Bladder microvascular endothelial cell (primary cell): ENCODE results near the gene ZNF616. TPM values are rescaled to one million over a fixed set of nuclear protein-coding genes. Genes with fewer than 3 reads are reported as not detected.

Experiments used
- total RNA-seq: library from RNA; depleted of rRNA; stranded (reverse); fragments of >200 nt; gene quantifications from 2 replicates; pipeline ENCODE4 v1.2.3, GENCODE V29; 2014

ZNF616 gene
- 4.7 and 13.0 TPM in 2 replicates for total RNA-seq

DNA sequence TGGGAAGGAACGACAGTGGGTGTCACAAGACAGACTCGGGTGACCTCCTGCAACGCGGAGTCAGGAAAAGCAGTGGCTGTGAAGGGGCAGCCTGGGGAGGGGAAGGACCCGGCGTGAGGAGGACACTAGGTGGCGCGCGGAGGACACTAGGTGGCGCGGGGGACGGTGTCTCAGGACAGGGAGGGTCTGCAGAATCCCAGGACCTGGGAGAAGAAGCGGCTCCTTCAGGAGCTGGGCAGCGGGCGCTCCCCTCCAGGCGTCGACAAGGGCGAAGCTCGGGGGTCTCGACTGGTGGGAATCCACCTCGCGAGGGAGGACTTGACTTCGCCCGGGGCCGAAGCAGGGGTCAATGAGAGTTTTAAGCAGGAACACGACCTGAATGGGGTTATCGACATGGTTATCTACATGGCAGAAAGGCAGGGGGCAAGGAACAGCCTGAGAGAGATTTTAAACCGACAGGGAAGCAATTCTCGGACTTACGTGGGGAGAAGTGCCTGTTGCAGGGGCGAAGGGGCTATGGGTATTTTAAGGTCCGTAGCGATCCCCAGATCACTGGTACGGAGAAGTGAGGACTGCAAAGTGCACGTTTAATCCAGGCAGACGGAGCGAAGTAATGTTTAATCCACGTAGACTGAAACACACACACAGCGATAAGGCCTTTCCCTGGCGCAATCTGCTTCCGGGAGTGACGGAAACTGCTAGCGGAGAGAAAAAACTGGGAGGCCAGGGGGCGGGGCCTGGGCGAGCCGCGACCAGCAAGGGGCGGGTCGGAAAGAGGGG lies at the start of gene ZNF616:
Gene ZNF616 (minus strand): TSS at position 687 of the 780 bp plus-strand sequence. CDS start 9,426 bp downstream, outside the sequence.

DNA sequence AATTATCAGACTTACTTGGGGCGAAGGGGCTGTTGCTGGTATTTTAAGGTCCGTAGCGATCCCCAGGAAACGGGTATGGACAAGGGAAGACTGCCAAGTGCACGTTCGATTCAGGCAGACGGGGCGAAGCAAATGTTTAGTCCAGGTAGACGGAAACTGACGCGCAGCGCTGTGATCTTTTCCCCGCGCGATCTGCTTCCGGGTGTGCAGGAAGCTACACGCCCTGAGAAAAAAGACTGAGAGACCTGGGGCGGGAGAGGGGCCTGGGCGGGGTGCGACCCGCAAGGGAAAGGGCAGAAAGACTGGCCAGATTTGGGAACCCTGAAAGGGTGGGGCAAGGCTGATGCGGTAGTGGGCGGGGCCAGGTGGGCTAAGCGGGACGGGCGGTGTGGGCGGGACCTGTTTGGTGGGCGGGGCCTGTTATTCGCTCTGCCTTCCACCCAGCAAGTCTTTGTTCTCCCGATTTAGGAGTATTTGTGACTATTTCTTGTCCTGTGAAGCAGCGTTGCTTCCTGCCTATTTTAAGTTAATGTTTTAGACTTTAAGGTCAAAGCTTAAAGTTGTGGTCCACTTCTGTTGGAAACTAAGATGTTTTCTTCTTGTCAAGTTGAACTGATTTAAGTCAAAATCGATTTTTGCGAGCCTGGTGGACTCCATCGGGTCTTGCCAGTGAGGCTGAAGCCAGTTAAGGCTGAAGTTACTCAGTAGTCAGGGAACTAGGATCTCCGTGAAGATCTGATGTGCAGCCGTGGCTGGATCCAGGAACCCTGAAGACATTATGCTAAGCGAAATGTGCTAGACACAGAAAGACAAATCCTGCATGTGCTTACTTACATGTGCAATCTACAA lies 31.8 kb upstream of the ZNF616 start, which contains the start of gene ZNF836:
Gene ZNF836 (minus strand): TSS at position 301 of the 849 bp plus-strand sequence. CDS start 3,549 bp downstream, outside the sequence.

DNA sequence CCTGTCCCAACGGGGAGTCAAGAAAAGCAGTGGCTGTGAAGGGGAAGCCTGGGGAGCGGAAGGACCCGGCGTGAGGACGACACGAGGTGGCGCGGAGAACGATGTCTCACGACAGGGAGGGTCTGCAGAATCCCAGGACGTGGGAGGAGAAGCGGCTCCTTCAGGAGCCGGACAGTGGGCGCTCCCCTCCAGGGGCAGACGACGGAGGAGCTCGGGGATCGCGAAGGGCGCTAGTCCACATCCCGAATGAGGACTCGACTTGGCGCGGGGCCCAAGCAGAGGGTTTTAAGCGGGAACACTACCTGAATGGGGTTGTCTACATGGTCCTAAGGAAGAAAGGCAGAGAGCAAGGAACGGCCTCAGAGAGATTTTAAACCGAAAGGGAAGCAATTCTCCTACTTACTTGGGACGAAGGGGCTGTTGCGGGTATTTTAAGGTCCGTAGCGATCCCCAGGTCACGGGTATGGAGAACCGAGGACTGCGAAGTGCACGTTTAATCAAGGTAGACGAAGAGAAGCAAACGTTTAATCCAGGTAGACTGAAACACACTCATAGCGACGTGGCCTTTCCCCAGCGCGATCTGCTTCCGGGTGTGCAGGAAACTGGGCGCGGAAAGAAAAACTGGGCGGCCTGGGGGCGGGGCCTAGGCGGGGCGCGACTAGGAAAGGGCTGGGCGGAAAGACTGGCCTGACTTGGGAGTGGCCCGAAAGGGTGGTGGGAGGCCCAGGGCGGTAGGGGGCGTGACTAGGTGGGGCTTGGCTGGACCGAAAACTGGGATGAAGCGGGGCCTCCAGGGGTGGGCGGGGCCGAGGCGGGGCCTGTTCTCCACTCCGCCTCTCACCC lies 44.3 kb downstream of the ZNF616 start, which contains the start of gene ZNF841:
Gene ZNF841 (minus strand): TSS at position 594 of the 843 bp plus-strand sequence. CDS start 10,964 bp downstream, outside the sequence.

Other genes with a start within 250 kb of the ZNF616 start
- gene ZNF649, start 234.9 kb downstream of the ZNF616 start, total RNA-seq = 4.4 and 11.0 TPM in 2 replicates
- 5.3 and 14.6 TPM in 2 replicates for gene ZNF613, start 212.5 kb downstream of the ZNF616 start, total RNA-seq
- gene ZNF350, start 153.1 kb downstream of the ZNF616 start, total RNA-seq = 6.2 and 11.2 TPM in 2 replicates
- gene ZNF615, start 131.7 kb downstream of the ZNF616 start, total RNA-seq = 7.9 and 11.8 TPM in 2 replicates
- gene ZNF614, start 111.6 kb downstream of the ZNF616 start, total RNA-seq = 6.5 and 9.4 TPM in 2 replicates
- gene ZNF432, start 91.1 kb downstream of the ZNF616 start, total RNA-seq = 3.9 and 8.4 TPM in 2 replicates
- gene ZNF841, start 44.2 kb downstream of the ZNF616 start, total RNA-seq = 9.4 and 20.1 TPM in 2 replicates
- gene ZNF836, start 31.7 kb upstream of the ZNF616 start, total RNA-seq = 5.3 and 11.7 TPM in 2 replicates
- 79.8 and 217 TPM in 2 replicates for gene PPP2R1A, start 50.1 kb upstream of the ZNF616 start, total RNA-seq
- gene ZNF766, start 129.6 kb upstream of the ZNF616 start, total RNA-seq = 4.9 and 16.7 TPM in 2 replicates
- gene ZNF480, start 157.2 kb upstream of the ZNF616 start, total RNA-seq = 4.9 and 6.7 TPM in 2 replicates
- gene ZNF610, start 196.3 kb upstream of the ZNF616 start, total RNA-seq = 1.3 and 3.2 TPM in 2 replicates
- gene ZNF880, start 230.0 kb upstream of the ZNF616 start, total RNA-seq = 10.5 and 14.8 TPM in 2 replicates